Measurements from ENCODE around the gene RNF222.
"Not testable (repeated sequence)": the region's sequence is repeated elsewhere in the genome, so short reads cannot be mapped to it uniquely, and the experiment has no call there.

The RNF222 gene

GRCh38 chr17:8377422-8377821, 20.2 kb downstream of the RNF222 start:
- DNase-seq, result no peak

GRCh38 chr17:8376271-8377067, 21.2 kb downstream of the RNF222 start, which contains the start of gene KRABD2:
TSS of gene KRABD2 (minus strand) at chr17:8376704.
- DNase-seq, result peak; percentile 86

GRCh38 chr17:8375738-8376259, 21.8 kb downstream of the RNF222 start:
- no peak for DNase-seq

- DNase-seq, result not testable (repeated sequence)
Measured at GRCh38 chr17:8373856-8374255, 23.8 kb downstream of the RNF222 start.

- no peak for DNase-seq
Measured at GRCh38 chr17:8372422-8372821, 25.2 kb downstream of the RNF222 start.

- DNase-seq, result no peak
Measured at GRCh38 chr17:8371786-8372185, 25.8 kb downstream of the RNF222 start.

DNA sequence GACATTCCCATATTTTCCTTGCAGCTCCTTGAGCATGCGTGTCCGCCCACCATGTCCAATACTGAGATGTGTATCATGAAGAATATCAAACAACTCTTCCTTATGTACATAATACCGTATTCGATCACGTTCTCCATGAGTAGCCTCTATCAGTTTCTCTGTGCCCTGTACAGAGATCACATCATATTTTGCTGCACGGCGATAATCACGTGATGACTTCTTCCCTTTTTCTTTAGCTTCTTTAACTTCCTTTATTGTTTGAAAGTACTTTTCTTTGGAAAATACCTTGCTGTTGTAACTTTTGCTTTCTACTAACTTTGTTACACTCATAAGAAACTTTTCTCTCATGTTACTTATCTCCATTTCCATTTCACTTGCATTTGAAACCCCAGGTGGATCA, 27.7 kb downstream of the RNF222 start:
- no peak for DNase-seq

GRCh38 chr17:8368193-8368592, 29.4 kb downstream of the RNF222 start:
- DNase-seq, result no peak

GRCh38 chr17:8366231-8366630, 31.4 kb downstream of the RNF222 start:
- DNase-seq, result no peak

DNA sequence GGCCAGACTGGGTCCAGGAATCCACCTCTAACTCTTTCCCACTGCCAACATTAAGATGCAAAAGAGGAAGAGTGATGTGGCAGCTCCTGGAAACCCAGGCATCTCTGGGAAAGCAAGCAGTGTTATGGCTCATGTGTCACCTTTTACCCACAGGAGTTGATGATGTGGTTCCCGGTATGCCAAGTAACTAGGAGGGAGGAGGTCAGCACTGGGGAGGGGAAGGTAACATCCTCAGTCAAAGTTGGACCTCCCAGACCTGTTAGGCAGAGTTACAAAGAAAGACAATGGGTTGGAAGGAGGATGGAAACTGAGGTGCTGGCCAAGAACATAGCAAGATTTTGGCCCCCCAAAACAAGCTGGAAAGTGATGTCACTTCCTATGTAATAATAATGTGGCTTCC, 32.5 kb downstream of the RNF222 start:
- DNase-seq, result no peak

- no peak for DNase-seq
Measured at GRCh38 chr17:8362651-8363332, 34.8 kb downstream of the RNF222 start.

DNA sequence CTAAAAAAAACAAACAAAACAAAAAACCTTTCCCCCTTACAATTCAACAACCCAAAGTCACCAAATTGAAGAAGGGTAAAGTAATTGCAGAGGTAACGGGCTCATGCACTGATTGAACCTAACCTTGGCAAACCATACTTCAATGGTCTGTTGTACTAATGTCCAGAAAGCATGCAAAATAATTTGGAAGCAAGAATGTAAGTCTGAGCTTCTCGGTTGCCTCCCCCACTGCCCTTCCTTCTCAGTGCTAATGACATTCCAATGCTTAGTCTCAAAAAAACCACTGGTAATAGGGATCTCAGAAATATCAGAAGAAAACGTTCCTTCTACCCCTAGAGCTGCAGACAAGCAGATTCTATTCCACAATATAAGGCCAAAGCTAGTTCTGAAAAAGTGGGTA, 36.9 kb downstream of the RNF222 start:
- DNase-seq, result no peak

- no peak for DNase-seq
Measured at GRCh38 chr17:8360260-8360659, 37.4 kb downstream of the RNF222 start.

DNA sequence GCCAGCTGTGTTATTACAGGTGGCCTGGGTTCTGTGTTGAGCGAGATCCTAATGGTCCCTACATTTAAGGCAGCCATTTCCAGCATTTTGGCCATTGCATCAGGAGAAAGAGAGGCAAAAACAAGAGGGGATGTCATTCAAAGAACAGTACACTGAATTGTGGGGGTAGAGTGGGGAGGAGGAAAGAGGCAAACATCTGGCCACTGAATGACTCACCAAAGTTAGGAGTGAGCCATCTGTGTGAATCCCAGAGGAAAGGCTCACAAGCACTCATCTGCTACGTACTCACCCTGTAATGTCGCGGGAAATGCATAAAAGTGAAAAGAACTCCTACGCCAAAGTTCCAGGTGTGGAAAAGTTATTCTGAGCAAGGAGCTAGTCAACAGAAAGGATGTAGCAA, 37.9 kb downstream of the RNF222 start:
- no peak for DNase-seq

- no peak for DNase-seq
Measured at GRCh38 chr17:8357910-8358309, 39.7 kb downstream of the RNF222 start.

DNA sequence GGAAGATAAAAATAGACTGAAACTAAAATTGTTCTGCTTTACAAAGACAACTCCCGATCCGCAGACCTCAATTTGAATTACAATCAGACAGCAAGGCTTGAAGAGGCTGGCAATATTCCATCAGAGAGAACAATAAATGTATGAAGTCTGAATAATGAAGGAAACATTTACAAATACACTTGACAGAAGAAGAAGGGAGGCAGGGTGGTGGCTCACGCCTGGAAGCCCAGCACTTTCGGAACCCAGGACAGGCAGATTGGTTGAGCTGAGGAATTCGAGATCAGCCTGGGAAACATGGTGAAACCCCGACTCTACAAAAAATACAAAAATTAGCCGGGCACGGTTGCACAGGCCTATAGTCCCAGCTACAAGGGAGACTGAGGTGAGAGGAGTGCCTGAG, 43.4 kb downstream of the RNF222 start:
- no peak for DNase-seq

DNA sequence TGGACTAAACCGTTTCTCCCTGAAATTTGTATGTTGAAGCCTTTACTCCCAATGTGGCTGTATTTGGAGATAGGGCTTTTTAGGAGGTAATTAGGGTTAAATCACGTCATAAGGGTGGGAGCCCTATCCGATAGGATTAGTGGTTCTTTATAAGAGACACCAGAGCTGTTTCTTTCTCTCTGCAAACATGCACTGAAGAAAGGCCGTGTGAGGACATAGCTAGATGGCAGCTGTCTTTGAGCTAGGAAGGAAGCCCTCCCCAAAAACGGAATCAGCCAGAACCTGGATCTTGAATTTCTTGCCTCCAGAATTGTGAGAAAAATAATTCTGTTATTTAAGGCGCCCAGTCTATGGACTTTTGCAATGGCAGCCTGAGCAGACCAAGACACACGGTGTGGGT, 43.9 kb downstream of the RNF222 start:
- no peak for DNase-seq

DNA sequence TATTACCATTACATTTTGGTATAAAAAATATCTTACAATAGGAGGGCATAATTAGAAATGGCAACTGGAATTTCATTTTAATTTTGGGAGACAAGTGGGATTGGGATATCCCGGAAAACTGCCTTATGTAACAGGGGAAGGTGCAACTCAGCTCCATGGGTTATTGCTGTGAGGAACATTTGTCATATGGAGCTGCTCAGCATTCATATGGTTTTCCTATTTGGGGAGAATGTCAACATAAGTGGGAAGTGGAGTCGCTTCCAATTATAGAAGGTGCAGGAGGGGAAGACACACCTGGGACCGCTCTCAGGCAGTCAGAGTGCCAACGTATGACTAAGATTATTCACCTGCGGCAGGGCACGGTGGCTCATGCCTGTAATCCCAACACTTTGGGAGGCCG, 47.3 kb downstream of the RNF222 start:
- DNase-seq, result no peak

GRCh38 chr17:8347001-8347400, 50.6 kb downstream of the RNF222 start:
- not testable (repeated sequence) for DNase-seq

DNA sequence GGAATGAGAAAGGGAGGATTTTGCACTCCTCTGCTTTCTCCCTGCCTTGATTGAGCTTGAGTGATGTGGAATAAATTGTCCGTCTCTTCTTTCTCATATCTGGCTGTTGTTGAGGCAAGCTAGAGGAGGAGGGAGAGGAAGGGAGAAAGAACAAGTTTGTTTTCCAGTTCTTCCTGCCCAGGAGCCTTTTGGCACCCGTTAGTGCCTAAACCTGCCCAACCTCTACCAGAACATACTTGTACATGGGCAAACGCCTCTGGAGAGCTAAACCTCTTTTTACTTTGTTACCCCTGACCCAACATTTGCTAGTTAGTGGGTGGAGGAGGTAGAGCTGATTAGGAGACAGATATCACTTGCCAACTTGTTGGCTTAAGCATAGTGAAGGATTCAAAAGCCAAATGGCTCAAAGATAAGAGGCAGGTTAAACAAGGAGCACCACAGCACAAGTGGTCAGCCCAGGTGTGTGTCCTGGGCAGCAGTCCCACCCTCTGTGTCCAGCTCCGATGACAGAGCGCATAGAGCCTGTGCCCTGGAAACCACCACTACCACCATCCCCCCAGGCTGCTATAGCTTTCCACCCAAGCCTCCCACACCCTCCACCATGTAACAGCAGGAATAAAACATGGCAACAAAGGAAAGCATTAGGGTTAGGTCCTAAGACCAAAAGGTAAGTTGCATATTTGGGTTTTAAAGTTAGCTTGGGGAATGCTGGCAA, 51.5 kb downstream of the RNF222 start:
- DNase-seq, result no peak

DNA sequence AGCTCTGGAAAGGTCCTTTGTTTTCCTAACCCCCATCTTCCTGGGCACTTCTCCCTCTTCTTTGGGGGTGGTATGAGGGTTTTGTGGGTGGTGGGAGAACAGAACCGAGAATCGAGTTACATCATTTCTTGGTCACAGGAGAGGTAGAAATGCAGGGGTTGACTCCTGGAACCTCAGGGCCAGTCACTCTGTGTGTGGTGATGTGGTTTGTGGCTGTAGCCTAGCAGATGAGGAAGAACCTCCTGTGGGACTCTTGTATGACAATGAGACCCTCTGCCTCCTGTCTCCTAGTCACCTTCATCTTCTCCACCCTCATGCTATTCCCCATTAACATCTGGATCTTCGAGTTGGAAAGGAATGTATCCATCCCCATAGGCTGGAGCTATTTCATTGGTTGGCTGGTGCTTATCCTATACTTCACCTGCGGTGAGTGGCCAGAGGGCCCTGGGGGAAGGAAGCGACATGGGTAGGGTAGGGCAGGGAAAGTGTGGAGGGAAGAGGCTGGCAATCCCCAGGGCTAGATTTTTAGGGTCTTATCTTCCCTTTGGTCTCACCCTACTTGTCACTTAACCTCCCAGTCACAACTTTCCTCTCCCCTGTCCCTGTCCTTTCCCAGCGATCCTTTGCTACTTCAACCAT, 52.5 kb downstream of the RNF222 start:
- no peak for DNase-seq

DNA sequence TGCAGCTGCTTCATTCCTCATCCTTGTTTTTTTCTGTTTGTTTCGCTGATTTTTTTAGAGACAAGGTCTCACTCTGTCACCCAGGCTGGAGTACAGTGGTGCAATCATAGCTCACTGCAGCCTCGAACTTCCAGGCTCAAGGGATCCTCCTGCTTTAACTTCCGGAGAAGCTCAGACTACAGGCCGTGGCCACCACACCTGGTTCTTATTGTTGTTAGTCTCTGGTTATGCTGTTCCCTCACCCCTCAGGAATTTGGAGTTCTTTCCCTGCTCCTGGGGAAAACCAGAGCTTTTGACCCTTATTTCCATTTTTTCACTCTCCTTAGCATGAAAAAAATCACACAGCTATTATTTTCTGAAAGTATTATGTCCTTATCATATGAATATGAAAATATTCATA, 56.2 kb downstream of the RNF222 start:
- DNase-seq, result no peak
